OCI-LY3 (cell line): ENCODE data around the gene MAGI2.

Experiments
- EZH2phosphoT487 ChIP-seq: fragments of 200-600 bp; shearing (Covaris generic); IDR thresholded peaks from 2 replicates; pipeline ENCODE4 v1.6.1; 2018; ENCODE audit warnings: antibody characterized with exemption, mixed run types, low read depth
- TF ChIP-seq, protein P1 (sequence below): fragments of 200-600, 300-600 bp; sonication (generic); IDR thresholded peaks from 2 replicates; pipeline ENCODE4 v1.5.1; 2014; ENCODE audit warnings: antibody characterized with exemption, low read length, low read depth

GRCh38 chr7:78448911-78449310 is 1004.6 kb downstream of the MAGI2 start:
- TF ChIP-seq, protein P1, sequence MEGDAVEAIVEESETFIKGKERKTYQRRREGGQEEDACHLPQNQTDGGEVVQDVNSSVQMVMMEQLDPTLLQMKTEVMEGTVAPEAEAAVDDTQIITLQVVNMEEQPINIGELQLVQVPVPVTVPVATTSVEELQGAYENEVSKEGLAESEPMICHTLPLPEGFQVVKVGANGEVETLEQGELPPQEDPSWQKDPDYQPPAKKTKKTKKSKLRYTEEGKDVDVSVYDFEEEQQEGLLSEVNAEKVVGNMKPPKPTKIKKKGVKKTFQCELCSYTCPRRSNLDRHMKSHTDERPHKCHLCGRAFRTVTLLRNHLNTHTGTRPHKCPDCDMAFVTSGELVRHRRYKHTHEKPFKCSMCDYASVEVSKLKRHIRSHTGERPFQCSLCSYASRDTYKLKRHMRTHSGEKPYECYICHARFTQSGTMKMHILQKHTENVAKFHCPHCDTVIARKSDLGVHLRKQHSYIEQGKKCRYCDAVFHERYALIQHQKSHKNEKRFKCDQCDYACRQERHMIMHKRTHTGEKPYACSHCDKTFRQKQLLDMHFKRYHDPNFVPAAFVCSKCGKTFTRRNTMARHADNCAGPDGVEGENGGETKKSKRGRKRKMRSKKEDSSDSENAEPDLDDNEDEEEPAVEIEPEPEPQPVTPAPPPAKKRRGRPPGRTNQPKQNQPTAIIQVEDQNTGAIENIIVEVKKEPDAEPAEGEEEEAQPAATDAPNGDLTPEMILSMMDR: no peak
- TF ChIP-seq EZH2phosphoT487: no peak
